Upper lobe of left lung (tissue), 4 donors: ENCODE results near the gene PPAT.

Experiments
- EP300 ChIP-seq, 4 donors: sonication (generic); formaldehyde crosslinking; IDR thresholded peaks; one replicate each; pipeline ENCODE4 v1.5.1; 2017; ENCODE audit warnings: antibody characterized with exemption in 4 of 4, control low read depth in 2 of 4
- POLR2A ChIP-seq, 4 donors: fragments of 450-650 bp; IDR thresholded peaks; one replicate each; pipeline ENCODE4 v1.5.1; 2016 to 2017; ENCODE audit warnings: antibody characterized with exemption in 4 of 4, mild to moderate bottlenecking in 2 of 4
- POLR2AphosphoS5 ChIP-seq, 2 donors: sonication (generic); formaldehyde crosslinking; IDR thresholded peaks; one replicate each; pipeline ENCODE4 v1.5.1; 2017; ENCODE audit warnings: antibody characterized with exemption in 2 of 2
- TF ChIP-seq, protein P1 (sequence below), 6 experiments: fragments of 450-650 bp in 4 of 6; fragments of 200-600 bp in 2 of 6; sonication (generic) in 2 of 6; IDR thresholded peaks; one replicate each; pipeline ENCODE4 v1.5.1; 2016 to 2019; ENCODE audit warnings: antibody characterized with exemption in 6 of 6

GRCh38 chr4:56425518-56425917 is 9.9 kb downstream of the PPAT start:
- TF ChIP-seq, protein P1, sequence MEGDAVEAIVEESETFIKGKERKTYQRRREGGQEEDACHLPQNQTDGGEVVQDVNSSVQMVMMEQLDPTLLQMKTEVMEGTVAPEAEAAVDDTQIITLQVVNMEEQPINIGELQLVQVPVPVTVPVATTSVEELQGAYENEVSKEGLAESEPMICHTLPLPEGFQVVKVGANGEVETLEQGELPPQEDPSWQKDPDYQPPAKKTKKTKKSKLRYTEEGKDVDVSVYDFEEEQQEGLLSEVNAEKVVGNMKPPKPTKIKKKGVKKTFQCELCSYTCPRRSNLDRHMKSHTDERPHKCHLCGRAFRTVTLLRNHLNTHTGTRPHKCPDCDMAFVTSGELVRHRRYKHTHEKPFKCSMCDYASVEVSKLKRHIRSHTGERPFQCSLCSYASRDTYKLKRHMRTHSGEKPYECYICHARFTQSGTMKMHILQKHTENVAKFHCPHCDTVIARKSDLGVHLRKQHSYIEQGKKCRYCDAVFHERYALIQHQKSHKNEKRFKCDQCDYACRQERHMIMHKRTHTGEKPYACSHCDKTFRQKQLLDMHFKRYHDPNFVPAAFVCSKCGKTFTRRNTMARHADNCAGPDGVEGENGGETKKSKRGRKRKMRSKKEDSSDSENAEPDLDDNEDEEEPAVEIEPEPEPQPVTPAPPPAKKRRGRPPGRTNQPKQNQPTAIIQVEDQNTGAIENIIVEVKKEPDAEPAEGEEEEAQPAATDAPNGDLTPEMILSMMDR (IDR thresholded peaks at IDR 0.05) = no peak
- TF ChIP-seq POLR2AphosphoS5 (IDR thresholded peaks at IDR 0.05) (no peak), POLR2A (IDR thresholded peaks at IDR 0.05) (no peak), EP300 (IDR thresholded peaks at IDR 0.05) (no peak)
